Left ventricle myocardium superior (tissue), 1 donor: Measurements from ENCODE around the gene PSMC1. TPM values are rescaled to one million over a fixed set of nuclear protein-coding genes. Genes with fewer than 3 reads are reported as not detected.

Experiments
- ATAC-seq: fragments of 200-7000 bp; cut with Tn5 transposase; one replicate; pipeline ENCODE4 v1.9.1; 2020; ENCODE audit warnings: mild to moderate bottlenecking, moderate library complexity
- DNase-seq: peaks from one replicate; pipeline ENCODE4 v3.0.0-alpha.2; 2020
- intact Hi-C: fragments of 100-400 bp; cut with micrococcal nuclease; formaldehyde crosslinking; loops from one replicate; pipeline ENCODE4 v1.11.0; 2022
- total RNA-seq: library from RNA; stranded (reverse); fragmentation: NEBNext Ultra II Directional; extraction: Animal tissue kit (Norgen Biotek cat#: 25700); gene quantifications from one replicate; pipeline ENCODE4 v1.2.1, GENCODE V29; 2021
- donor health status: DM: no; HTN: yes; CAD: no; lungs with severe emphysema.

The PSMC1 gene
- total RNA-seq, 1 donor from 2014 or later: 122 TPM

DNA sequence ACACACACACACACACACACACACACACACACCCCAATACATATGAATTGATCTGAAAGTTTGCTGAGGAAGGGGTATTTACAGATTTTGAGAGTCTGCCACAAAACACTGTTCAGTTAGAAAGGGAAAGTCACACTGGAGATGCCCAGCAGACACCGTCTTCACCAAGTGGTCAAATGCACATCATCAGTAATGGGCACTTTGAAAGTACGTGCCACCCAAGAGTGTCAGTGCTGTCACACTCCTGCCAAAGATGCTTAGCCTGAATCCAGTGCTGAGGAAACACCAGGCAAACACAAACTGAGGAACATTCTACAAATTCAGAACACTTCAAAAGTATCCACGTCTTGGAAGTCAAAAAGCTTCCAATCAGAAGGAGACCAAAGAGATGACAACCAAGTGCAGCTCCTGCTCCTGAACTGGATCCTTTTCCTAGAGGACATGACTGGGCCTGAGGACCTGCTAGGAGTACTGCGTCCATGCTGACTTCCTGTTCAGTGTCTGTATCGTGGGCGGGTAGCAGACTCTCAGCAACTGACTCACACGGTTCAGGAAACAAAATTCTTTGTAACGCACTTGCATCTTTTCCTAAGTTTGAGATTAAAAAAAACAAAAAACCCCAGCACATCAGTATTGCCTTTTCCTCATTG is 18.6 kb downstream of the PSMC1 start:
- DNase-seq (no peak), ATAC-seq (peak; percentile 45)
- intact Hi-C loops: no loop called here

- intact Hi-C loops: no loop called here
- ATAC-seq (no peak), DNase-seq (no peak)
Observed at GRCh38 chr14:90275458-90275814, 19.1 kb downstream of the PSMC1 start.

GRCh38 chr14:90275820-90276219 is 19.5 kb downstream of the PSMC1 start:
- DNase-seq: no peak

GRCh38 chr14:90276646-90277367 is 20.5 kb downstream of the PSMC1 start:
- ATAC-seq: no peak
- intact Hi-C loops: no loop called here
- no peak for DNase-seq

More at GRCh38 chr14:90275820-90276219, 19.5 kb downstream of the PSMC1 start:
- intact Hi-C loops: no loop called here
- ATAC-seq: no peak

GRCh38 chr14:90277581-90278198 is 21.3 kb downstream of the PSMC1 start:
- no peak for DNase-seq
- intact Hi-C loops: no loop called here
- ATAC-seq: no peak

DNA sequence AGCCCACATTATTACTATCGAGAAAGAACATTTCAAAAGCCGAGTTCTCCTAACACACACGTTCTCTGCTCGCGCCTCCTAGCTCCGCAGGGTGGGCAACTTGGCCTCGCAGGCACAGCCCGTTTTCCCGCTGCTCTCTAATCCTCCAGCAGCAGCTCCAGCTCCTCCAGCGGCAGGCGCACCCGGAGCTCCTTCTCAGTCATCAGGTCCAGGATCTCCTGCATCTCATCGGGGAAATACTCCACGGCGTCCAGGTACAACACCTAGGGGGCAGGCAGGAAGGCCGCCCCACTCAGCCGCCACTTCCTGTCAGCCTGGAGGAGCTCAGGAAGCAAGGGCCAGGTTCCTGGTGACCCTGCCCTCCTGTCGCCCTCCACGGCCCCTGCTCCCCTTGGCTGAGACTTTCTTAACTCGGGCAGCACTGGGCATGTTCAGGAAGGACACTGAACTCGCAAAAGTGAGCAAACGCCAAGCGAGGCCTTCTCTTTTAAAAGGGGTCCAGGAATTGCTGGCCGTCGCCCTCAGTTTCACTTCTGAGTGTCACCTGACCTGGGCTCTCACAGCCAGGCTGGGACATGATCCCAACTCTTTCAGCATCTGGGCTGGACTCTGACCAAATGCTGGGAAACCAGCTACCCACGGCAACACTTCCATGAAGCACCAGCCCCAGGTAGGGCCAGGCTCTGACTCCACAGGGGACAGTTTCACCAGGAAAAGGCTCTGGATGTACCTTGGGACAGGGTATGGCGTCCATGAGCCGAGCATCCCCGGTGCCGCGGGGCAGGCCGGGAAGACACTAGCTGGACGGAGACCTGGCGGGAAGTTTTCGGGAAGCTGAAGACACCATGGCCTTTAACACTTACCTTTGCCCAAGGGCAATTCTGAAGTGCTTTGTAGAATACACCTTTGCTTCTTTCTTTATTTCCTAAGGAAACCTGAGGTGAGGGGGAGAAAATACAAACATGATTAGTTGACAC is 22.1 kb downstream of the PSMC1 start:
- peak; percentile 51 for ATAC-seq
- DNase-seq: peak; percentile 47
- intact Hi-C loops: no loop called here

DNA sequence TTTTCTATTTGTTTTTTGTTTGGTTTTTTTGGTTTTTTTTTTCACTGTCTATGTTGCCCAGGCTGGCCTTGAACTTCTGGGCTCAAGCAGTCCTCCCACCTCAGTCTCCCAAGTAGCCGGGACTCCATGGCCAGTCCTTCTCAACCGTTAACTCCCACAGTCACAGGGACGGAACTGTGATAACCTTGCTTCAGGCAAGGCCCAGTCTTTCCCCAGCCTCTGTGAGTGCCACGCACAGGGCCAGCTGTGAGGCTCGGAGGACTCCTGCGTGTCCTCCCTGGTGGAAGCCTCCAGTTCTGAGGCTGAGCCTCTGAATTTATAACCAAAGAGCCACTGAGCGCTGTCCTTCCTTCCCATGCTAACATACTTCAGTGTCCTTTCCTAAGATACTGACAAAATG is 23.7 kb downstream of the PSMC1 start:
- DNase-seq: no peak
- intact Hi-C loops: no loop called here
- no peak for ATAC-seq

DNA sequence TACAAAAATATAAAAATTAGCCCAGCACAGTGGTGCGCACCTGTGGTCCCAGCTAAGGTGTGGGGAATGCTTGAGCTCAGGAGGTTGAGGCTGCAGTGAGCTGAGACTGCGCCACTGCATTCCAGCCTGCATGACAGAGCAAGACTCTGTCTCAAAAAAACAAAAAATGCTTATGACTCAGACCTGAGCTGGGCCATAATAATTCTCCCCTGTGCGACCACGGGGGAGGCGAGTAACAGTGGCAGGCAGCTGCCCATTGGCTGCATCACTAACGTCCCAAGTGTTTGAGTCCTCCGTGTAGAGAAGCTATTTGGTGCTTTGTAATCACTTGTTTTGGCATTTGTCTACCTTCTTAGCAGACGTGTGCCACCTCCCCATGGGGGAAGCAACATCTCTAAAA is 24.9 kb downstream of the PSMC1 start:
- ATAC-seq (no peak), DNase-seq (no peak)
- intact Hi-C loops: no loop called here

DNA sequence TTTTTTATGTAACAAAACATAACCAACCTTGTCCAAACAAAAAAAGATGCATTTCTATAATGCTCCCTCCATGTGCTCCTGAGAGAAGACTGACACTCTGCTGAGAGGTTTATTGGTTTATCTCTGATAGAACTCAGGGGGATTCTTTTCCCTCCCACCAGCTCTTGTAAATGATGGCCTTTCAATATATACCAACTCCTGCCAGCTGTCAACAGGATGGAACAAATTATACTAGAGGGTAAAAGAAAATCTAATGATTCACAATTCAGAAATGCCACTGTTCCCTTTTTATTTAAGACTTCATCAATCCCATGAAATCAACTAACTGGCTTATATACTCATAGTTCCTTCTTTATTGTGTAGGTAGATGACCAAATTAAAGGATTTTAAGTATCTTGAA is 25.4 kb downstream of the PSMC1 start:
- ATAC-seq: no peak
- intact Hi-C loops: no loop called here
- DNase-seq: no peak

GRCh38 chr14:90287791-90288190 is 31.4 kb downstream of the PSMC1 start:
- ATAC-seq: peak; percentile 11

DNA sequence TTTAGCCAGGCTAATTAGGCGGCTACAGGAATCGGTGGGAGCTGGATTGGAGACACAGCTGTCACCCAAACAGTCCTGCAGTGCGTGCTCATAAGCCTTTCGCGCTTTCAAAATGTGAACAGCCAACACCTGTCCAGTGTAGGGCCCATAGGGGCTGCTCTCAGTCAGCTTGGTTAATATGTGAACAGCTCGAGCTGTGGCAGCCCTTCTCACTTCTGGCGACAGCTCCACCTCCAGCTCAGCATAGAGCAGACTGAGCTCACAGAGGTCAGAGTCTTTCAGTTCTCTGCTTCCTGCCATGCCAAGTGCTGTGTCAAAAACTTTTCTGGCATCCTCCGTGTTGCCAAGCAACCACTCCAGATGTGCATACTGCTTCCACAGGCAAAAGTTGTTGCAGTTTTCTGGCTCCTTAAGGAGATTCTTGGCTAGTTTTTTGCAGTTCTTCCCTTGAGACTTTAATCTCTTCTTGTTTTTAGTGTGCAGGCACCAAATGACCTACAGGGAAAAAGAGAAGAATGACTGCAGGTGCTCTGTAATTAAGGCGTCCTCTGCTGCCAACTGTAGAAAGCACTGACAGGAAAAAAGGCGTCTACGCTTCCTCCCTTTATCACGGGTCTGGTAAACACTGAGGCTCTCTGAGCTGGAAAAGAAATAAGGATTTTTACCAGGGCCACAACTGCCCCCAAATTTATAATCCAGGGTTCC is 32.5 kb downstream of the PSMC1 start:
- ATAC-seq: peak; percentile 89

More at GRCh38 chr14:90287791-90288190, 31.4 kb downstream of the PSMC1 start:
- no peak for DNase-seq
- intact Hi-C loops: no loop called here

DNA sequence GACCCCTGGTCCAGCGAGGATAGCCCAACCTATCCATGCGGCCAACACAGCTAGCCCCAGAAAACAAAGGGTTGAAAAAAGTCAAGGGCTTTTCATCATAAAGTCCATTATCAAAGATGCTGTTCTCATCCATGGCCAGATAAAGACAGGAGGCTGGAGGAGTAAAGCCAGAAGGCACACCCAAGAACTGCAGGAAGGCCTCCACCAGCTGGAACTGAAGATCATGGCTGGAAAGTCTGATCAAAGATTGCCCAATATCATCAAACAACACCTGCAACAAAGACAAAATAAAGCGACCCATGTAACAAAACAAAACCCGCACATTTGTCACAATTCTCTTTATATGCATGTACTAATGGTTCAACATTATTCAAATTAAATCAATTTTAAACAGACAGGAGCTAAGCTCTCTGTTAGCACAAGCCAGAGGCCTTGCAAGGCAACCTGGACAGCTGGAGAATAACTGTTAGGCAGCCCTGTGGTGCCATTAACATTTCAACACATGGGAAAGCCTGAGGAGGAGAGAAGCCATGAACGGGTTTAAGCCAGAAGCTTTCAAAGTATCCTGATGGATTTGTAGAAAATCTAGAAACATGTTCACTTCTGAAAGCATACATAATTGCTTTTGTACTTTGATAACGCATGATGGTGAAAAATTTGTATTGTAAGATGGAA is 34.1 kb downstream of the PSMC1 start:
- intact Hi-C loops: no loop called here
- DNase-seq: no peak
- ATAC-seq: no peak

More for the DNA sequence above, 32.5 kb downstream of the PSMC1 start:
- intact Hi-C loops: no loop called here
- DNase-seq: peak; percentile 46

DNA sequence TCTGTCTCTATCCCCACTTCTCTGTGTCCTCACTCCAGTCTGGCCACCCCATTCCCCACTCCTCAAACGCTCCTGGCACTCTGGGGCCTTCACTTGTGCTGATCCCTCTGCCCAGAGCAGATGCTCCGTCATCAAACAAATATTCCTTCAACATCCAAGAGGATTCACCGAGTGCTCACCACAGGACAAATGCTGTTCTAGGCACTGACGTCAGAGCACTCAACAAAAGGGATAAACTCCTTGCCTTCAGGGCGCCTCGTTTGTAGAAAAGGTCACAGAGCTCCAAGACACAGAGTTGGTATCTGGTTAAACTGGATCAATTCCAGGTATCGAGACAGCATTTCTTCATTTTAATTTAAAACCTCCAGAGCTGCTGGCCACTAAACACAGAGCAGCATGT is 35.3 kb downstream of the PSMC1 start:
- ATAC-seq (no peak), DNase-seq (no peak)
- intact Hi-C loops: no loop called here

DNA sequence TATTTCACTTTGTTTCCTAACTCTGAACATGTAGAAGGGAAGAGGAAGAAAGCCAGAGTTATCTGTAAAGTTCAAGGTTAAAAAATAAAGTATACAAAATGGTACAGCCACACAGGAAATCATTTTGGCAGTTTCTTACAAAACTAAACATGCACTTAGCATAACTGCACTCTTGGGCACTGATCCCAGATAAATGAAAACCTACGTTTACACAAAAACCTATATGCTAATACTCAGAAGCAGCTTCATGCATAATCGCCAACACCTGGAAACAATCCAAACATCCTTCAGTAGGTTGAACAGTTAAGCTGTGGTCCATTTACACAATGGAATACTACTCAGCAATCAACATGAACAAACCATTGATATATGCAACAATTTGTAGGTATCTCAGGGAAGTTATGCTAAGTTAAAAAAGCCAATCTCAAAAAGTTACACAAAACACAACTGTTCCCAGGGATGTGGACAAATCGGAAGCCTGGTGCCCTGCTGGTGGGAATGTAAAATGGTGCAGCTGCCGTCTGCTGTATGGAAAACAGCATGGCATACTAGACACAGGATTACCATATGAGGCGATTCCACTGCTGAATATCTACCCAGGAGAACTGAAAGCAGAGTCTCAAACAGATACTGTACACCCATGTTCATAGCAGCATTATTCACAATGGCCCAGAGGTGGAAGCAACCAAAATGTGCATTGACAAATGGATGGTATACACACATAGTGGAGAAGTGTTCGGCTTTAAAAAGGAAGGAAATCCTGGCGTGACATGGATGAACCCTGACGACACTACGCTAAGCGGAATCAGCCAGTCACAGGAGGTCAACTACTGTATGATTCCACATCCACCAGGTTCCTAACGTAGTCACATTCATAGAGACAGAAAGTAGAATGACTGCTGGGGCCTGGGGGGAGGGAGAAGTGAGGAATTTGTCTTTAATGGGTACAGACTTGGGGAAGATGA is 37.7 kb downstream of the PSMC1 start:
- intact Hi-C loops: no loop called here
- ATAC-seq (no peak), DNase-seq (no peak)

DNA sequence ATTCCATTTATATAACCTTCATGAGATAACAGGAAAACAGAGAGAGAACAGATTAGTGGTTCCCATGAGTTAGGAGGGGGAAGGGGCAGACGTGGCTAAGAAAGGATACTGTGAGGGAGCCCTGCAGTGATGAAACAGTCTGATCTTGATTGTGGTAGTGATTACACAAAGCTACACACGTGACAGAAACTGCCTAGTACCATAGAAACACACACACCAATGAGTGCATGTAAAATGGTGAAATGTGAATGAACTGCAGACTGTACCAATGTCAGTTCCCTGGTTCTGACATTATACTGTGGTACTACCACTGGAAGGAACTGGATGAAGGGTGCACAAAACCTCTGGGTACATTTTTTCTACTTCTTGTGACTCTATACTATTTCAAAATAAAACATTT is 38.5 kb downstream of the PSMC1 start:
- intact Hi-C loops: no loop called here
- ATAC-seq (no peak), DNase-seq (no peak)

- intact Hi-C loops: no loop called here
- DNase-seq: no peak
- no peak for ATAC-seq
Observed at GRCh38 chr14:90295870-90296516, 39.6 kb downstream of the PSMC1 start.

DNA sequence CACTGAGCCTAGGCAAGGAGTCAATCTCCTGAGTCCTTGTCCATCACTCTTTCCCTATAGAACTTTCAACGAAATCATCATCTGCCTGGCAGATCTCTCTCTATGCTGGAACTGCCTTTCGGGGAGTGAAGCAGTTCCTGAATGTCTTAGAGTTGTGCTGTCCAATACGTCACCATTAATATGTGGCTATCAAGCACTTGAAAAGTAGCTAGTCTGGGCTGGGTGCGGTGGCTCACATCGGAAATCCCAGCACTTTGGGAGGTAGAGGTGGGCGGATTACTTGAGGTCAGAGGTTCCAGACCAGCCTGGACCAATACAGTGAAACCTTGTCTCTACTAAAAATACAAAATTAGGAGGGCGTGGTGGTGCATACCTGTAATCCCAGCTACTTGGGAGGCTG is 40.3 kb downstream of the PSMC1 start:
- intact Hi-C loops: no loop called here
- DNase-seq: no peak
- no peak for ATAC-seq
